Ishikawa (cell line): ENCODE data around the gene THAP2.

Source experiments
- CEBPB ChIP-seq: IDR thresholded peaks from 2 replicates; pipeline ENCODE4 v1.6.1; 2012
- CREB1 ChIP-seq: IDR thresholded peaks from 2 replicates; pipeline ENCODE4 v1.6.1; 2012; ENCODE audit warnings: low read depth
- EGR1 ChIP-seq: IDR thresholded peaks from 2 replicates; pipeline ENCODE4 v1.6.1; 2012
- EP300 ChIP-seq: IDR thresholded peaks from 2 replicates; pipeline ENCODE4 v1.6.1; 2012; ENCODE audit warnings: borderline replicate concordance
- FOXM1 ChIP-seq: IDR thresholded peaks from 2 replicates; pipeline ENCODE4 v1.6.1; 2012; ENCODE audit warnings: low read depth, borderline replicate concordance
- NFIC ChIP-seq: IDR thresholded peaks from 2 replicates; pipeline ENCODE4 v1.6.1; 2012
- RAD21 ChIP-seq: IDR thresholded peaks from 2 replicates; pipeline ENCODE4 v1.6.1; 2012; ENCODE audit warnings: low read depth
- REST ChIP-seq: IDR thresholded peaks from 2 replicates; pipeline ENCODE4 v1.6.1; 2012; ENCODE audit warnings: low read depth, mild to moderate bottlenecking
- TAF1 ChIP-seq: IDR thresholded peaks from 2 replicates; pipeline ENCODE4 v1.6.1; 2012; ENCODE audit warnings: low read depth, mild to moderate bottlenecking
- TCF12 ChIP-seq: IDR thresholded peaks from 2 replicates; pipeline ENCODE4 v1.6.1; 2012; ENCODE audit warnings: low read depth
- TEAD4 ChIP-seq: IDR thresholded peaks from 2 replicates; pipeline ENCODE4 v1.6.1; 2012
- USF1 ChIP-seq: IDR thresholded peaks from 2 replicates; pipeline ENCODE4 v1.6.1; 2012
- YY1 ChIP-seq: IDR thresholded peaks from 2 replicates; pipeline ENCODE4 v1.6.1; 2012; ENCODE audit warnings: low read depth
- ZBTB7A ChIP-seq: IDR thresholded peaks from 2 replicates; pipeline ENCODE4 v1.6.1; 2012; ENCODE audit warnings: low read depth
- TF ChIP-seq, protein P1 (sequence below): IDR thresholded peaks from 2 replicates; pipeline ENCODE4 v1.6.1; 2012

The THAP2 gene

DNA sequence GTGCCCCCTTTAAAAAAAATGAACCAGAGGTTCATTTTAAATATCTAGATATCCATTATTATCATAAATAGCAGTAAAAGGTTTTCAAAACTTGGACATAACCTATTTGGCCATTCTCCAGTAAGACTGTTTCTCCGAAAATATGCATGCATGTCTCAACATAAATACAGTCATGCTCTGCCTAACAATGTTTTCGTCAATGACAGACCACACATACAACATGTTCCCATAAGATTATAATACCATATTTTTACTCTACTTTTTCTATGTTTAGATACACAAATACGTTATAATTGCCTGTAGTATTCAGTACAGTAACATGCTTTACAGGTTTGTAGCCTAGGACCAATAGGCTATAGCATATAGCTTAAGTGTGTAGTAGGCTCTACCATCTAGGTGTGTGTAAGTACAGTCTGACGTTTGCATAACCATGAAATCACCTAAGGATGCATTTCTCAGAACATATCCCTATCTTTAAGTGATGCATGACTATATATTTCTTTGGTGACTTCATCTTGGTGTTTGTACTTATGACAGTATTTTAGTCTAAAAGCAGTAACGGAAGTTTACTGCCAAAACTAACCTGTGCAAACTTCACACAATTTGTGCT lies 25.0 kb downstream of the THAP2 start:
- no peak for TF ChIP-seq USF1
- no peak for TF ChIP-seq RAD21
- no peak for TF ChIP-seq TCF12
- TF ChIP-seq CREB1, result no peak
- no peak for TF ChIP-seq EGR1
- TF ChIP-seq, protein P1, sequence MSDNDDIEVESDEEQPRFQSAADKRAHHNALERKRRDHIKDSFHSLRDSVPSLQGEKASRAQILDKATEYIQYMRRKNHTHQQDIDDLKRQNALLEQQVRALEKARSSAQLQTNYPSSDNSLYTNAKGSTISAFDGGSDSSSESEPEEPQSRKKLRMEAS, result no peak
- TF ChIP-seq TEAD4, result no peak
- TF ChIP-seq REST, result no peak
- no peak for TF ChIP-seq TAF1
- TF ChIP-seq ZBTB7A, result no peak
- TF ChIP-seq YY1, result no peak
- no peak for TF ChIP-seq NFIC
- no peak for TF ChIP-seq CEBPB

DNA sequence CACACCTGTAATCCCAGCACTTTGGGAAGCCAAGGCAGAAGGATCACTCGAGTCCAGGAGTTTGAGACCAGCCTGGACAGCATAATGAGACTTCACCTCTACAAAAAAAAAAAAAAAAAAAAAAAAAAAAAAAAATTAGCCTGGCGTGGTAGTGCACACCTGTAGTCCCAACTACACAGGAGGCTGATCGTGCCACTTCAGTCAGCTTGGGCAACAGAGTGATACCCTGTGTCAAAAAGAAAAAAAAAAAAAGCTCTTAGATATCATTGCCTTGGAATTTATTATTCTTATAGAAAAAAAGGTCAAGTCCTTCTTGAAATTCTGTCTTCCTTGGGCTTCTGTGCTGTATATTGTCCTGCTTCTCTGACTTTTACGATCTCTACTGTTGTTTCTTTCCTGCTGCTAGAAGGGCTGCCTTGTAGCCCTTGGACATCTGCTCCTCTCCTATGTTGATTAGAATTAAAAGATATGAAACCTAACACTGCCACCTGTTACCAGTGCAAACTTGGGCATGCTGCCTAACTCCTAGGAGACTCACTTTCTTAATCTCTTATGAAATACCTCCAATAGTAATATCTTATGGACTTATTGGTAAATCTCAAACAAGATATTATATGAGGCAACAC lies 27.5 kb downstream of the THAP2 start:
- TF ChIP-seq TAF1 (no peak), CREB1 (no peak), NFIC (no peak), EP300 (no peak), CEBPB (no peak), USF1 (no peak), FOXM1 (no peak), TCF12 (no peak), ZBTB7A (no peak), YY1 (no peak), REST (no peak), RAD21 (no peak), EGR1 (no peak), TEAD4 (no peak)
- TF ChIP-seq, protein P1, result no peak

GRCh38 chr12:71693126-71693525 lies 29.0 kb downstream of the THAP2 start:
- TF ChIP-seq ZBTB7A (no peak), TAF1 (no peak), CREB1 (no peak), TCF12 (no peak), CEBPB (no peak), YY1 (no peak), USF1 (no peak)

DNA sequence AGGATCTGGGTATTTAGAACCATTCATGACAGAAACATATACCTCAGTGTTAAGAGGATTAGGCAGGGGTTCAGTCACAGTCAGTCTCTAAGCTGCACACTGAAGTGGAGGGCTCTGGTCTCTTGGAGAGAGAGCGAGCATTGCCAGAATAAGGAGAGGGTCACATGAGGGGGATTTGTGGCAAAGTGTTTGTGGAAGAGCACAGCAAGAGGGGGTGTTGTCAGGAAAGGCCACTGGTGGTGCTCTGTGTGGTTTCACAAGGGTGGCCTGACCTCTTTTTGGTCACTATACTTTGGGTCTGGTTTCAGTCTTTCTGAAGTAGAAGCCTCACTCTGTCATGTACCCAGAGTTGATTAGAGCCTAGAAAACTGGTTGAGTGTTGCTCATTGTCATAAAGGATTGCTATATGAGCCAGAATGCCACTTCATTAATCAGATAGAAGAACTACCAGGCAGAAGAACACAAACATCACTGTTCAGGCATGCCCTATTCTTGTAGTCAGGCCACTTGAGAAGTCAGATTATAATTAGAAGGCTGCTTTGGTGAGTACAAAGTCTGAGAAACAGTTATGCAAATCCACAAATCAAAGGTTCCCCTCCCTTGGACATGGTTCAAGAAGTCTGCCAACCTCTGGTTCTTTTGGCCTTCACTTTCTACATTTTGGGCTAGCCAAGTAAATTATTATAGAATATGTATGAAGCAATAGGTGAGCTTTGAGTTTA lies 30.2 kb downstream of the THAP2 start:
- TF ChIP-seq REST, result no peak
- no peak for TF ChIP-seq RAD21
- no peak for TF ChIP-seq TAF1
- no peak for TF ChIP-seq NFIC
- no peak for TF ChIP-seq EP300
- TF ChIP-seq USF1, result no peak
- TF ChIP-seq CEBPB, result no peak
- no peak for TF ChIP-seq TCF12
- no peak for TF ChIP-seq YY1
- TF ChIP-seq, protein P1, result no peak
- TF ChIP-seq TEAD4, result no peak
- TF ChIP-seq FOXM1, result no peak
- TF ChIP-seq EGR1, result no peak
